Measurements from ENCODE around the gene DSG4.

The DSG4 gene

GRCh38 chr18:31371989-31372388 is 4.6 kb upstream of the DSG4 start:
- H4K91ac ChIP-seq (ENCODE audit: low read length) = no peak overlapping the region
- H3K9me3 ChIP-seq (ENCODE audit: control insufficient read depth, low read length) = peaks cover 5% of the 10 kb centered on the region
- no peak overlapping the region for H2BK12ac ChIP-seq (ENCODE audit: low read length in 2 of 2)
- H3K9ac ChIP-seq (ENCODE audit: low read length) = no peak overlapping the region
- no peaks in the 10 kb centered on the region for H3K79me1 ChIP-seq (replicated peaks; ENCODE audit: low read length, poor library complexity, severe bottlenecking)
- H4K8ac ChIP-seq (ENCODE audit: low read length) = no peak overlapping the region
- no peak overlapping the region for H3K4me3 ChIP-seq (ENCODE audit: insufficient read depth in 1 of 2, low read depth in 1 of 2, low read length in 2 of 2)
- no peak overlapping the region for H2BK15ac ChIP-seq (ENCODE audit: low read depth, poor library complexity, severe bottlenecking)
- H2AFZ ChIP-seq (ENCODE audit: low read depth, low read length) = no peak overlapping the region
- no peak overlapping the region for H2AK5ac ChIP-seq (ENCODE audit: low read length, severe bottlenecking)
- no peak overlapping the region for H3K4me2 ChIP-seq (ENCODE audit: low read length, poor library complexity, severe bottlenecking)
- no peak overlapping the region for H3K27ac ChIP-seq (ENCODE audit: low read length, poor library complexity, severe bottlenecking)
- no peaks in the 10 kb centered on the region for H3K4me1 ChIP-seq (ENCODE audit: control insufficient read depth, insufficient read depth, low read depth, low read length)
- H3K36me3 ChIP-seq (ENCODE audit: control insufficient read depth in 1 of 2, insufficient read depth in 2 of 2, low read depth in 1 of 2, low read length in 2 of 2) = no peaks in the 10 kb centered on the region
- no peak overlapping the region for H3K18ac ChIP-seq (ENCODE audit: low read depth in 1 of 2, low read length in 2 of 2)
- no peak overlapping the region for H3K23ac ChIP-seq (ENCODE audit: low read length in 2 of 2)
- no peaks in the 10 kb centered on the region for H3K27me3 ChIP-seq (ENCODE audit: control insufficient read depth in 1 of 2, insufficient read depth in 1 of 2, low read length in 2 of 2)
- no peak overlapping the region for H3K4ac ChIP-seq (ENCODE audit: low read depth in 1 of 2, low read length in 2 of 2)
- H2BK5ac ChIP-seq (ENCODE audit: low read depth, low read length, poor library complexity, severe bottlenecking) = no peak overlapping the region
- no peak overlapping the region for H2BK120ac ChIP-seq (ENCODE audit: low read depth, low read length)
- no peak for DNase-seq
- no peak overlapping the region for H3K14ac ChIP-seq (ENCODE audit: low read length in 2 of 2)

GRCh38 chr18:31373641-31374040 is 2.9 kb upstream of the DSG4 start:
- Histone ChIP-seq H3K79me1 (replicated peaks; ENCODE audit: low read length, poor library complexity, severe bottlenecking) (no peaks in the 10 kb centered on the region), H3K4ac (ENCODE audit: low read depth in 1 of 2, low read length in 2 of 2) (no peak overlapping the region), H3K27me3 (ENCODE audit: control insufficient read depth in 1 of 2, insufficient read depth in 1 of 2, low read length in 2 of 2) (no peaks in the 10 kb centered on the region), H3K23ac (ENCODE audit: low read length in 2 of 2) (no peak overlapping the region), H3K18ac (ENCODE audit: low read depth in 1 of 2, low read length in 2 of 2) (no peak overlapping the region), H3K36me3 (ENCODE audit: control insufficient read depth in 1 of 2, insufficient read depth in 2 of 2, low read depth in 1 of 2, low read length in 2 of 2) (no peaks in the 10 kb centered on the region), H4K8ac (ENCODE audit: low read length) (no peak overlapping the region), H3K9me3 (ENCODE audit: control insufficient read depth, low read length) (no peaks in the 10 kb centered on the region), H3K4me1 (ENCODE audit: control insufficient read depth, insufficient read depth, low read depth, low read length) (no peaks in the 10 kb centered on the region), H3K27ac (ENCODE audit: low read length, poor library complexity, severe bottlenecking) (no peak overlapping the region), H2BK120ac (ENCODE audit: low read depth, low read length) (no peak overlapping the region), H2BK5ac (ENCODE audit: low read depth, low read length, poor library complexity, severe bottlenecking) (no peak overlapping the region), H3K4me2 (ENCODE audit: low read length, poor library complexity, severe bottlenecking) (no peak overlapping the region), H2BK12ac (ENCODE audit: low read length in 2 of 2) (no peak overlapping the region), H2AK5ac (ENCODE audit: low read length, severe bottlenecking) (no peak overlapping the region), H2BK15ac (ENCODE audit: low read depth, poor library complexity, severe bottlenecking) (no peak overlapping the region), H3K14ac (ENCODE audit: low read length in 2 of 2) (no peak overlapping the region), H4K91ac (ENCODE audit: low read length) (no peak overlapping the region), H3K4me3 (ENCODE audit: insufficient read depth in 1 of 2, low read depth in 1 of 2, low read length in 2 of 2) (no peak overlapping the region), H3K9ac (ENCODE audit: low read length) (no peak overlapping the region), H2AFZ (ENCODE audit: low read depth, low read length) (no peak overlapping the region)
- 35% methylated on average over 2 of the region's 4 CpGs for whole genome bisulfite sequencing
- DNase-seq = no peak

- no peak overlapping the region for H3K27ac ChIP-seq (ENCODE audit: low read length, poor library complexity, severe bottlenecking)
- WGBS = 89% methylated on average over 1 of the region's 2 CpGs
- no peak overlapping the region for H2BK120ac ChIP-seq (ENCODE audit: low read depth, low read length)
- H3K36me3 ChIP-seq (ENCODE audit: control insufficient read depth in 1 of 2, insufficient read depth in 2 of 2, low read depth in 1 of 2, low read length in 2 of 2) = no peaks in the 10 kb centered on the region
- H4K8ac ChIP-seq (ENCODE audit: low read length) = no peak overlapping the region
- no peaks in the 10 kb centered on the region for H3K4me1 ChIP-seq (ENCODE audit: control insufficient read depth, insufficient read depth, low read depth, low read length)
- no peak for DNase-seq
- no peaks in the 10 kb centered on the region for H3K9me3 ChIP-seq (ENCODE audit: control insufficient read depth, low read length)
- no peak overlapping the region for H3K14ac ChIP-seq (ENCODE audit: low read length in 2 of 2)
- H3K79me1 ChIP-seq (replicated peaks; ENCODE audit: low read length, poor library complexity, severe bottlenecking) = no peaks in the 10 kb centered on the region
- no peak overlapping the region for H2AFZ ChIP-seq (ENCODE audit: low read depth, low read length)
- no peak overlapping the region for H3K4ac ChIP-seq (ENCODE audit: low read depth in 1 of 2, low read length in 2 of 2)
- no peak overlapping the region for H3K9ac ChIP-seq (ENCODE audit: low read length)
- H2BK12ac ChIP-seq (ENCODE audit: low read length in 2 of 2) = no peak overlapping the region
- no peak overlapping the region for H3K4me2 ChIP-seq (ENCODE audit: low read length, poor library complexity, severe bottlenecking)
- H3K23ac ChIP-seq (ENCODE audit: low read length in 2 of 2) = no peak overlapping the region
- H2BK15ac ChIP-seq (ENCODE audit: low read depth, poor library complexity, severe bottlenecking) = no peak overlapping the region
- no peaks in the 10 kb centered on the region for H3K27me3 ChIP-seq (ENCODE audit: control insufficient read depth in 1 of 2, insufficient read depth in 1 of 2, low read length in 2 of 2)
- H3K18ac ChIP-seq (ENCODE audit: low read depth in 1 of 2, low read length in 2 of 2) = no peak overlapping the region
- no peak overlapping the region for H2AK5ac ChIP-seq (ENCODE audit: low read length, severe bottlenecking)
- H2BK5ac ChIP-seq (ENCODE audit: low read depth, low read length, poor library complexity, severe bottlenecking) = no peak overlapping the region
- H3K4me3 ChIP-seq (ENCODE audit: insufficient read depth in 1 of 2, low read depth in 1 of 2, low read length in 2 of 2) = no peak overlapping the region
- no peak overlapping the region for H4K91ac ChIP-seq (ENCODE audit: low read length)
These were observed 4.3 kb downstream of the DSG4 start for GRCh38 chr18:31380912-31381311.

GRCh38 chr18:31382107-31382506 is 5.5 kb downstream of the DSG4 start:
- H3K4me3 ChIP-seq (ENCODE audit: insufficient read depth in 1 of 2, low read depth in 1 of 2, low read length in 2 of 2) = no peak overlapping the region
- H3K18ac ChIP-seq (ENCODE audit: low read depth in 1 of 2, low read length in 2 of 2) = no peak overlapping the region
- H3K14ac ChIP-seq (ENCODE audit: low read length in 2 of 2) = no peak overlapping the region
- H3K27ac ChIP-seq (ENCODE audit: low read length, poor library complexity, severe bottlenecking) = no peak overlapping the region
- H2BK5ac ChIP-seq (ENCODE audit: low read depth, low read length, poor library complexity, severe bottlenecking) = no peak overlapping the region
- 100% methylated on average over 2 of the region's 2 CpGs for WGBS
- no peak overlapping the region for H4K8ac ChIP-seq (ENCODE audit: low read length)
- no peaks in the 10 kb centered on the region for H3K9me3 ChIP-seq (ENCODE audit: control insufficient read depth, low read length)
- H2BK12ac ChIP-seq (ENCODE audit: low read length in 2 of 2) = no peak overlapping the region
- no peak for DNase-seq
- H3K79me1 ChIP-seq (replicated peaks; ENCODE audit: low read length, poor library complexity, severe bottlenecking) = no peaks in the 10 kb centered on the region
- no peak overlapping the region for H2BK15ac ChIP-seq (ENCODE audit: low read depth, poor library complexity, severe bottlenecking)
- no peak overlapping the region for H2BK120ac ChIP-seq (ENCODE audit: low read depth, low read length)
- no peak overlapping the region for H3K4me2 ChIP-seq (ENCODE audit: low read length, poor library complexity, severe bottlenecking)
- no peak overlapping the region for H3K23ac ChIP-seq (ENCODE audit: low read length in 2 of 2)
- H3K4ac ChIP-seq (ENCODE audit: low read depth in 1 of 2, low read length in 2 of 2) = no peak overlapping the region
- no peaks in the 10 kb centered on the region for H3K4me1 ChIP-seq (ENCODE audit: control insufficient read depth, insufficient read depth, low read depth, low read length)
- H3K9ac ChIP-seq (ENCODE audit: low read length) = no peak overlapping the region
- H3K36me3 ChIP-seq (ENCODE audit: control insufficient read depth in 1 of 2, insufficient read depth in 2 of 2, low read depth in 1 of 2, low read length in 2 of 2) = no peaks in the 10 kb centered on the region
- H2AK5ac ChIP-seq (ENCODE audit: low read length, severe bottlenecking) = no peak overlapping the region
- no peaks in the 10 kb centered on the region for H3K27me3 ChIP-seq (ENCODE audit: control insufficient read depth in 1 of 2, insufficient read depth in 1 of 2, low read length in 2 of 2)
- no peak overlapping the region for H2AFZ ChIP-seq (ENCODE audit: low read depth, low read length)
- no peak overlapping the region for H4K91ac ChIP-seq (ENCODE audit: low read length)
